Osteoblast (primary cell): ENCODE data around the gene CMSS1. TPM values are rescaled to one million over a fixed set of nuclear protein-coding genes. Genes with fewer than 3 reads are reported as not detected.

Source experiments
- DNase-seq: peaks from one replicate; pipeline ENCODE4 v3.0.0; 2011; ENCODE audit warnings: low spot score, mixed read lengths; ENCODE audit not compliant: insufficient read length; ENCODE audit errors: missing footprints
- H2AFZ ChIP-seq: 2 replicates; pipeline ENCODE4 v1.6.0; 2011; ENCODE audit warnings: mild to moderate bottlenecking, low read length
- H3K27ac ChIP-seq: 2 replicates; pipeline ENCODE4 v1.5.1; 2011; ENCODE audit warnings: mild to moderate bottlenecking, low read depth, low read length, moderate library complexity
- H3K27me3 ChIP-seq: 2 replicates; pipeline ENCODE4 v1.6.0; 2012; ENCODE audit warnings: mild to moderate bottlenecking, control low read depth, inconsistent platforms, low read length, moderate library complexity; ENCODE audit not compliant: insufficient read depth
- H3K36me3 ChIP-seq: 2 replicates; pipeline ENCODE4 v1.5.1; 2011; ENCODE audit warnings: mild to moderate bottlenecking, low read length, control low read depth, moderate library complexity; ENCODE audit not compliant: insufficient read depth
- H3K4me1 ChIP-seq: 2 replicates; pipeline ENCODE4 v1.5.1; 2011; ENCODE audit warnings: mild to moderate bottlenecking, low read length, control low read depth, moderate library complexity; ENCODE audit not compliant: insufficient read depth
- H3K4me2 ChIP-seq: 2 replicates; pipeline ENCODE4 v1.6.0; 2011; ENCODE audit warnings: mild to moderate bottlenecking, low read length; ENCODE audit not compliant: insufficient read depth
- H3K4me3 ChIP-seq: fragments of 200-600 bp; sonication (generic); 3 replicates; pipeline ENCODE4 v1.5.1; 2012; ENCODE audit warnings: mild to moderate bottlenecking, low read length, inconsistent platforms; ENCODE audit not compliant: insufficient read depth
- H3K79me2 ChIP-seq: 2 replicates; pipeline ENCODE4 v1.6.0; 2012; ENCODE audit warnings: mild to moderate bottlenecking, low read length, control low read depth, inconsistent platforms; ENCODE audit not compliant: insufficient read depth
- H3K9me3 ChIP-seq: 2 replicates; pipeline ENCODE4 v1.5.1; 2011; ENCODE audit warnings: low read depth, low read length, control low read depth
- H4K20me1 ChIP-seq: 2 replicates; pipeline ENCODE4 v1.6.0; 2012; ENCODE audit warnings: mild to moderate bottlenecking, low read length, control low read depth; ENCODE audit not compliant: insufficient read depth
- total RNA-seq: library from RNA; depleted of rRNA; stranded (reverse); fragments of >200 nt; gene quantifications from 2 replicates; pipeline ENCODE4 v1.2.3, GENCODE V29; 2012
- TF ChIP-seq, protein P1 (sequence below): IDR thresholded peaks from 2 replicates; pipeline ENCODE4 v1.5.1; 2011; ENCODE audit warnings: mild to moderate bottlenecking, low read depth, low read length, moderate library complexity; ENCODE audit errors: extremely low read depth

CMSS1 gene
- total RNA-seq, 1 donor, result 15.9 TPM

- Histone ChIP-seq H3K27ac (no peak overlapping the region), H3K9me3 (no peaks in the 10 kb centered on the region), H3K4me2 (no peak overlapping the region), H4K20me1 (no peaks in the 10 kb centered on the region), H3K4me3 (no peak overlapping the region), H3K79me2 (no peaks in the 10 kb centered on the region), H3K27me3 (no peaks in the 10 kb centered on the region), H3K4me1 (no peaks in the 10 kb centered on the region), H2AFZ (no peak overlapping the region), H3K36me3 (no peaks in the 10 kb centered on the region)
- TF ChIP-seq, protein P1, sequence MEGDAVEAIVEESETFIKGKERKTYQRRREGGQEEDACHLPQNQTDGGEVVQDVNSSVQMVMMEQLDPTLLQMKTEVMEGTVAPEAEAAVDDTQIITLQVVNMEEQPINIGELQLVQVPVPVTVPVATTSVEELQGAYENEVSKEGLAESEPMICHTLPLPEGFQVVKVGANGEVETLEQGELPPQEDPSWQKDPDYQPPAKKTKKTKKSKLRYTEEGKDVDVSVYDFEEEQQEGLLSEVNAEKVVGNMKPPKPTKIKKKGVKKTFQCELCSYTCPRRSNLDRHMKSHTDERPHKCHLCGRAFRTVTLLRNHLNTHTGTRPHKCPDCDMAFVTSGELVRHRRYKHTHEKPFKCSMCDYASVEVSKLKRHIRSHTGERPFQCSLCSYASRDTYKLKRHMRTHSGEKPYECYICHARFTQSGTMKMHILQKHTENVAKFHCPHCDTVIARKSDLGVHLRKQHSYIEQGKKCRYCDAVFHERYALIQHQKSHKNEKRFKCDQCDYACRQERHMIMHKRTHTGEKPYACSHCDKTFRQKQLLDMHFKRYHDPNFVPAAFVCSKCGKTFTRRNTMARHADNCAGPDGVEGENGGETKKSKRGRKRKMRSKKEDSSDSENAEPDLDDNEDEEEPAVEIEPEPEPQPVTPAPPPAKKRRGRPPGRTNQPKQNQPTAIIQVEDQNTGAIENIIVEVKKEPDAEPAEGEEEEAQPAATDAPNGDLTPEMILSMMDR, result no peak
- DNase-seq, result no peak
Observed at GRCh38 chr3:99984139-99984538, 166.5 kb downstream of the CMSS1 start.

GRCh38 chr3:99984668-99985067 lies 167.0 kb downstream of the CMSS1 start:
- Histone ChIP-seq H2AFZ (no peak overlapping the region), H3K4me1 (no peaks in the 10 kb centered on the region), H3K9me3 (no peaks in the 10 kb centered on the region), H3K36me3 (no peaks in the 10 kb centered on the region), H3K4me2 (no peak overlapping the region), H3K79me2 (no peaks in the 10 kb centered on the region), H3K27ac (no peak overlapping the region), H3K27me3 (no peaks in the 10 kb centered on the region), H3K4me3 (no peak overlapping the region), H4K20me1 (no peaks in the 10 kb centered on the region)
- TF ChIP-seq, protein P1, result no peak
- no peak for DNase-seq

- H3K27ac ChIP-seq, result no peak overlapping the region
- no peaks in the 10 kb centered on the region for H3K36me3 ChIP-seq
- H4K20me1 ChIP-seq, result no peaks in the 10 kb centered on the region
- no peak overlapping the region for H2AFZ ChIP-seq
- DNase-seq, result no peak
- no peaks in the 10 kb centered on the region for H3K79me2 ChIP-seq
- TF ChIP-seq, protein P1, result no peak
- no peaks in the 10 kb centered on the region for H3K9me3 ChIP-seq
- H3K4me3 ChIP-seq, result no peak overlapping the region
- no peak overlapping the region for H3K4me2 ChIP-seq
- no peaks in the 10 kb centered on the region for H3K27me3 ChIP-seq
- H3K4me1 ChIP-seq, result no peaks in the 10 kb centered on the region
Observed at GRCh38 chr3:99990179-99990578, 172.5 kb downstream of the CMSS1 start.

GRCh38 chr3:99997293-99997692 lies 179.6 kb downstream of the CMSS1 start:
- Histone ChIP-seq H3K27ac (no peak overlapping the region), H2AFZ (no peak overlapping the region), H3K27me3 (no peaks in the 10 kb centered on the region), H3K79me2 (no peaks in the 10 kb centered on the region), H3K4me3 (no peak overlapping the region), H3K9me3 (no peaks in the 10 kb centered on the region), H3K4me1 (peaks cover 1% of the 10 kb centered on the region), H3K4me2 (no peak overlapping the region), H4K20me1 (no peaks in the 10 kb centered on the region), H3K36me3 (no peaks in the 10 kb centered on the region)
- no peak for DNase-seq
- TF ChIP-seq, protein P1, result no peak
